Measurements from ENCODE around the gene MBNL1.

The MBNL1 gene

DNA sequence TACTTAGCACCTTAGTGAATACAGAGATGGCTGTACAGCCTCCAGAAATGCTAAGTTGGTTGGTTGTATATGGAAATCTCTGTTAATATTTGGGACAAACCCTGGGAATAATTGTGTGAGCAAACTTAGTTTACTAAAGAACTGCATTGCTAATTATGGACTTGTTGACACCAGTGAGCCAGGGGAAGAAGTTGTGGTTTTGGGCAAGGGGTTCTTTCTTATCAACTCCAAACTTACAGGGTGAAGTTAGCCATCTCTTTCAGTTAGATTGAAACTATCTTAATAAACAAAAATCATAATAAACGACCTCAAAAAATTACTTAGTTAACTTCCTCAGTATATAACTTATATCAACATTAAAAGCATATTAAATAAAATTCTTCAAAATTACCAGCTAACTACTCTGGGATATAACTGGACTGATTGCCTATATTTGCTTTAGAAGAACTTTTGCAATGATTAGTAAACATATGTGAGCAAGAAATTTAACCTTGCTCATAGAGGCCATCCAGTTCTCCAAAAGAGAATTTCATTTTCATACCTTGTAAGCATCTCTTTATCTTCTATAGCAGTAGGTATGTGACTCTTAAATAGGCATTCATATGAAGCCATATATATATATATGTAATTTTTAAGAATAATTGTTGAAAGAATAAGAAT, 24.7 kb downstream of the MBNL1 start:
- H3K4me1 ChIP-seq (ENCODE audit: control insufficient read depth in 5 of 5, insufficient read depth in 5 of 5, low read length in 5 of 5), result peaks cover 0 to 37% (median 34%) of the 10 kb centered on the region in 5 donors
- no peak overlapping the region for H3K27ac ChIP-seq (ENCODE audit: low read depth, low read length)

DNA sequence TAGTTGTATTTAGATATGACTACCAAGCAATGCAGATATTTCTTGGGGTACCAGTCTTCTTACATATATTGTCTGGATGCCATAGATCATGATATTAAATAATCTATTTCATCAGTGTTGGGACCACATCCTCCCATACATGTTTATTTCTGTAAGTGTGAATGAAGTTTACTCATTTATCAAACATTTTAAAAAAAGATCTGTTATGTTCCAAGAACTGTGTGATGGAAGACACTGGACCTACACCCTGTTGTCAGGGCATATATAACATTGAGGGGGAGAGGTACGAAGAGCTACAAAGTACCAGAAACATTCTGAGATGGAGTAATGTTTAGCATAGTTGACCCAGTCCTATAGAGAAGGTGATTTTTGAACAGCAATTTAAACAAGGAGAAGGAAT, 26.6 kb downstream of the MBNL1 start:
- Histone ChIP-seq H3K4me3 (ENCODE audit: low read depth in 1 of 5, low read length in 5 of 5) (no peak overlapping the region), H3K9ac (ENCODE audit: low read length in 5 of 5) (no peak overlapping the region), H3K27ac (ENCODE audit: low read depth, low read length) (no peak overlapping the region), H3K36me3 (ENCODE audit: control insufficient read depth in 5 of 5, insufficient read depth in 5 of 5, low read length in 5 of 5) (peaks cover 0 to 9% (median 3%) of the 10 kb centered on the region in 5 donors), H3K4me1 (ENCODE audit: control insufficient read depth in 5 of 5, insufficient read depth in 5 of 5, low read length in 5 of 5) (peaks cover 3 to 53% (median 48%) of the 10 kb centered on the region in 5 donors), H3K27me3 (ENCODE audit: control insufficient read depth in 5 of 5, insufficient read depth in 4 of 5, low read length in 5 of 5) (no peaks in the 10 kb centered on the region), H3K9me3 (ENCODE audit: control insufficient read depth in 5 of 5, low read length in 5 of 5) (no peaks in the 10 kb centered on the region)

More for the DNA sequence above, 24.7 kb downstream of the MBNL1 start:
- Histone ChIP-seq H3K9ac (ENCODE audit: low read length in 5 of 5) (no peak overlapping the region), H3K9me3 (ENCODE audit: control insufficient read depth in 5 of 5, low read length in 5 of 5) (no peaks in the 10 kb centered on the region), H3K36me3 (ENCODE audit: control insufficient read depth in 5 of 5, insufficient read depth in 5 of 5, low read length in 5 of 5) (no peaks in the 10 kb centered on the region), H3K27me3 (ENCODE audit: control insufficient read depth in 5 of 5, insufficient read depth in 4 of 5, low read length in 5 of 5) (no peaks in the 10 kb centered on the region), H3K4me3 (ENCODE audit: low read depth in 1 of 5, low read length in 5 of 5) (no peak overlapping the region)

DNA sequence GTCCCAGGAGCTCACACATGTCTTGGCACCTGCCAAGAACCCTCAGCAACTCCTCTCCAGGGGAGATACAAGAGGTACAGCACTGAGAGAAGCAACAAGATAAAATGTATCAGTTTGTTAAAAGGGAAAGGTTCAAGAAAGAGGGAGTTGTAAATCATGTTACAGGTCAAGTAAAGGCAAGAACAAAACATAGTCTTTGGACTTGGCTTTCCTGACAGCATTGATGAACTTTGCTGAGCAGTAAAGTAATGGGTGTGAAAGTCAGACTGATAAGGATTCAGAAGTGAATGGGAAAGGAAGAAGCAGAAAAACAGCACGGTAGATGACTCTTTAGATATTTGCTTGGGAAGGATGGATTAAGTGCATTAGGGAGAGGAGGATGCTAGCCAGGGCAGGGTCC, 27.1 kb downstream of the MBNL1 start:
- Histone ChIP-seq H3K9ac (ENCODE audit: low read length in 5 of 5) (no peak overlapping the region), H3K4me3 (ENCODE audit: low read depth in 1 of 5, low read length in 5 of 5) (no peak overlapping the region), H3K4me1 (ENCODE audit: control insufficient read depth in 5 of 5, insufficient read depth in 5 of 5, low read length in 5 of 5) (peaks cover 3 to 58% (median 48%) of the 10 kb centered on the region in 5 donors), H3K27me3 (ENCODE audit: control insufficient read depth in 5 of 5, insufficient read depth in 4 of 5, low read length in 5 of 5) (no peaks in the 10 kb centered on the region), H3K9me3 (ENCODE audit: control insufficient read depth in 5 of 5, low read length in 5 of 5) (no peaks in the 10 kb centered on the region), H3K27ac (ENCODE audit: low read depth, low read length) (no peak overlapping the region), H3K36me3 (ENCODE audit: control insufficient read depth in 5 of 5, insufficient read depth in 5 of 5, low read length in 5 of 5) (peaks cover 0 to 12% (median 3%) of the 10 kb centered on the region in 5 donors)

DNA sequence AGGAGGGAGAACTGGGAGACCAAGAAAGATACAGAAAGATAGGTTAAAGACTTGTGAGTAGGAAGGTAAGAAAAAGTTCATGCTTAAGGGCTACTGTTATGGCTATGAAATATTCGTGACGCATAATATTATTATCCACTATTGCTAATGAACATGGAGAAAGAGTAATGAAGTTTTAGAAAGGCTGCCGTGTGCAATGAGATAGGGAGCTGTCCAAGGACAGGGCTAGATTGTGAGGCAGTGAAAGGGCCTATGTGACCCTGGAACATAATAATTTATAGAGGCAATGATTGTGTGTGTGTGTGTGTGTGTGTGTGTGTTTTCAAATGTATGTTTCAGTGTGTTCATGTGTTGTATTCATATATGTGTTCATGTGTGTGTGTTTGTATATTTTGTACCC, 27.7 kb downstream of the MBNL1 start:
- Histone ChIP-seq H3K27ac (ENCODE audit: low read depth, low read length) (no peak overlapping the region), H3K27me3 (ENCODE audit: control insufficient read depth in 5 of 5, insufficient read depth in 4 of 5, low read length in 5 of 5) (no peaks in the 10 kb centered on the region), H3K36me3 (ENCODE audit: control insufficient read depth in 5 of 5, insufficient read depth in 5 of 5, low read length in 5 of 5) (peaks cover 0 to 12% (median 3%) of the 10 kb centered on the region in 5 donors), H3K9ac (ENCODE audit: low read length in 5 of 5) (no peak overlapping the region), H3K9me3 (ENCODE audit: control insufficient read depth in 5 of 5, low read length in 5 of 5) (no peaks in the 10 kb centered on the region), H3K4me3 (ENCODE audit: low read depth in 1 of 5, low read length in 5 of 5) (no peak overlapping the region), H3K4me1 (ENCODE audit: control insufficient read depth in 5 of 5, insufficient read depth in 5 of 5, low read length in 5 of 5) (peaks cover 3 to 61% (median 54%) of the 10 kb centered on the region in 5 donors)

DNA sequence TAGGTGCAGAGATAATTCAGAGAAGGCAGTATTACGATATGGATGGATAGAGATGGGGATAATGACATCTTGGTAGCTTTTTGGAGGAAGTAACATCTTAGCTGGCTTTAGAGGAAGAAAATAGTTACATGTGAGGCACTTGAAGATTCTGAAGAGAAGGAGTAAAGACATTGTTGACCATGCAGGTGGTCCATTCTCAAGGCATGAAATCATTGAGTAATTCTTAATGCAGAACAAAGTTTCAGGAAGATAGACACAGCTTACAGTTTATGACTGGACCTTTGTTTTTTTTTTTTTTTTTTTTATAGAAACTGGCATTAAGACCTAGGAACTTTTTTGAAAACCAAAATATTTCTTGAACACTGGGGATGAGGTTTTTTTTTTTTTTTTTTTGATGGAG, 28.2 kb downstream of the MBNL1 start:
- Histone ChIP-seq H3K27me3 (ENCODE audit: control insufficient read depth in 5 of 5, insufficient read depth in 4 of 5, low read length in 5 of 5) (no peaks in the 10 kb centered on the region), H3K27ac (ENCODE audit: low read depth, low read length) (no peak overlapping the region), H3K36me3 (ENCODE audit: control insufficient read depth in 5 of 5, insufficient read depth in 5 of 5, low read length in 5 of 5) (peaks cover 0 to 12% (median 3%) of the 10 kb centered on the region in 5 donors), H3K9me3 (ENCODE audit: control insufficient read depth in 5 of 5, low read length in 5 of 5) (no peaks in the 10 kb centered on the region), H3K4me3 (ENCODE audit: low read depth in 1 of 5, low read length in 5 of 5) (no peak overlapping the region), H3K9ac (ENCODE audit: low read length in 5 of 5) (no peak overlapping the region), H3K4me1 (ENCODE audit: control insufficient read depth in 5 of 5, insufficient read depth in 5 of 5, low read length in 5 of 5) (peaks cover 3 to 61% (median 55%) of the 10 kb centered on the region in 5 donors)

DNA sequence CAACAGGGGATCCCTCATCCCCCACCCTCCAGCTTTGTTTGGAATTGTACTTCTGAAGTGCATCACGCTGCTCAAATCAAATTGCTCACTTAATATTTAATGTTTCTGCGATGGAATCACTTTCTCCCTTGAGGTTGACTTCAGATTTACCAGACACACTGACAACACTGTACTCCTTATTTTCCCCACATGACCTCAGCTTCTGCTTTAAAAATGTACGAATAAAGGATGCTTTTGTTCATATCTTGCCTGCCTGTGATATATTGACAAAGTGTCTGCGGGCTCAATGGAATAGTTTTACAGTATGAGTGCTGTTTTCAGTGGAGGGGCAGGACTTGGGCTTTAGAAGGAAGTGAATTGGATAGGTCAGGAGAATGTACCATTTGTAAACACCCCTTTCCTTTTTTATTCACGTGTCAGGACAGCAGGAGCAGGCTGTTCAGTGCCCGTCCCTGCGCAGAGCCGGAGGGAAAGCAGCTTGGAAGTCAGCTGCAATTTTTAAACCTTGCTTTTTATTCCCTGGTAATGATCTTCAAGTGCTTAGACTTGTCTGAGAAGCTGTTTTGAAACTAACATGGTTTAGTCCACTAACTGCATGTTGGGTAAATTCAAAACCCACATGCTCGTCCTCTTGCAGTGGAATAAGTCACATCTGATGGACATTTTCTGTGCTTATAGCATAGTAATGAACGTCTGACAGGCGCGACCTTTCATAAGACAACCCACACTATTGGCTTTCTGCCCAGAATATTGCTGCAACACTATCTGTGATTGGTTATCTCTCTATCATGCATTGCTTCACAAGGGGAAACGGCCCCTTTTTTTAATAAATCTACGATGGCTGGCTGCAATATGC, 29.9 kb downstream of the MBNL1 start:
- Histone ChIP-seq H3K27ac (ENCODE audit: low read depth, low read length) (peak overlapping the region; percentile 95), H3K27me3 (ENCODE audit: control insufficient read depth in 5 of 5, insufficient read depth in 4 of 5, low read length in 5 of 5) (no peaks in the 10 kb centered on the region), H3K9ac (ENCODE audit: low read length in 5 of 5) (peak overlapping the region; percentile 39 to 79 (median 63)), H3K36me3 (ENCODE audit: control insufficient read depth in 5 of 5, insufficient read depth in 5 of 5, low read length in 5 of 5) (peaks cover 0 to 12% (median 3%) of the 10 kb centered on the region in 5 donors), H3K9me3 (ENCODE audit: control insufficient read depth in 5 of 5, low read length in 5 of 5) (no peaks in the 10 kb centered on the region), H3K4me3 (ENCODE audit: low read depth in 1 of 5, low read length in 5 of 5) (peak overlapping the region; percentile 46 to 69 (median 55)), H3K4me1 (ENCODE audit: control insufficient read depth in 5 of 5, insufficient read depth in 5 of 5, low read length in 5 of 5) (peaks cover 3 to 60% (median 54%) of the 10 kb centered on the region in 5 donors)

DNA sequence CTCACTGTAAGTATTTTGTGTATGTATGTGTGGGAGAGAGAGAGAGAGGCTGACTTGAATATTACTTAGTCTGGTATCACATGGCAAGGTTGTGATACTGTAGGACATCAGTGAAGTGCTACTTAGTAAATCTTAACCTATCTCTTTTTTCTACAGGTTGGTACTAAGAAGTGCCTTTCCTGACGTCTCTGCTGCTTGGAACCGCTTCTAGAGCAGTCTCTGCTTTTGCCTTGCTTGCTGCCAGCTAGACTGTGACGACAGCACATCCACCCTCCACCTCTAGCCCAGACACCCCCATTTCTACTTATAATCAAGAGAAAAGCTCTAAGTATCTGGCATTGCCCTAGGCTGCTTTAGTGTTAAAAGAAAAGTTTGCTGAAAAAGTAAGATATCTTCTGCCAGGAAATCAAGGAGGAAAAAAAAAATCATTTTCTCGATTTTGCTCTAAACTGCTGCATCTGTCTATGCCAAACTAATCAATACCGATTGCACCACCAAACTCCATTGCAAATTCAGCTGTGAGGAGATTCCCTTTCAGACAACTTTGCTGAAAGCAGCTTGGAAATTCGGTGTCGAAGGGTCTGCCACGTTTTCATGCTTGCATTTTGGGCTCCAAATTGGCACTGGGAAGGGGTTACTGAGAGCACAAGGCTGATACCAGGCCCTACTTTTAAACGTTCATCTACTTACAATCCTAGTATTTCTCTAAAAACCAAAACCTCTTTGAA, 30.7 kb downstream of the MBNL1 start:
- Histone ChIP-seq H3K36me3 (ENCODE audit: control insufficient read depth in 5 of 5, insufficient read depth in 5 of 5, low read length in 5 of 5) (peaks cover 0 to 12% (median 3%) of the 10 kb centered on the region in 5 donors), H3K9me3 (ENCODE audit: control insufficient read depth in 5 of 5, low read length in 5 of 5) (no peaks in the 10 kb centered on the region), H3K4me3 (ENCODE audit: low read depth in 1 of 5, low read length in 5 of 5) (peak overlapping the region; percentile 46 to 69 (median 55)), H3K4me1 (ENCODE audit: control insufficient read depth in 5 of 5, insufficient read depth in 5 of 5, low read length in 5 of 5) (peaks cover 3 to 63% (median 55%) of the 10 kb centered on the region in 5 donors), H3K27me3 (ENCODE audit: control insufficient read depth in 5 of 5, insufficient read depth in 4 of 5, low read length in 5 of 5) (no peaks in the 10 kb centered on the region), H3K27ac (ENCODE audit: low read depth, low read length) (peak overlapping the region; percentile 95), H3K9ac (ENCODE audit: low read length in 5 of 5) (peak overlapping the region; percentile 17 to 79 (median 39))

DNA sequence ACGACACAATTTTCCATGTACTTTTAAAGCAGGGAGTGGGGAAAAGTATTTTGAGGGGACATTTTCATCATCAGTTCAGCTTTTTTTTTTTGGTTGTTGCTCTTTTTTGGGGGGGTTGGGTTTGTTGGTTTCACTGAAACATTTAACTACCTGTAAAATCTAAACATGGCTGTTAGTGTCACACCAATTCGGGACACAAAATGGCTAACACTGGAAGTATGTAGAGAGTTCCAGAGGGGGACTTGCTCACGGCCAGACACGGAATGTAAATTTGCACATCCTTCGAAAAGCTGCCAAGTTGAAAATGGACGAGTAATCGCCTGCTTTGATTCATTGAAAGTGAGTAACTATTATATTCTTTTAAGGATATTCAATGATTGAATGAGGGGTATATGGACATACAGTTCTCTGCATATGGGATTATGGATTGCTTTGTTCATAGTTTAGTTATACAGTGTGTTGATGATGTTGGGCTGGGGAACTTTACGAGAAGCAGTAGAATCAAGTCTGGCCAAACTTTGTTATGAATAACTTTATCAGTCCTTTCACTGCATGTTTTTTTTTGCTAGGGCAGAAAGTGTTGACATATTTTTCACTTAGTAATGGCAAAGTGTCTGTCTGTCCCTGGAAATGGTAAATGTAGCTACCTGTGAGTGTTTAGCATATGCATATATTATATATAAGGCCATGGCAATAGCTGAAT, 31.5 kb downstream of the MBNL1 start:
- Histone ChIP-seq H3K4me3 (ENCODE audit: low read depth in 1 of 5, low read length in 5 of 5) (peak overlapping the region in 2 of 5 donors; percentile 19 to 69), H3K27me3 (ENCODE audit: control insufficient read depth in 5 of 5, insufficient read depth in 4 of 5, low read length in 5 of 5) (no peaks in the 10 kb centered on the region), H3K9ac (ENCODE audit: low read length in 5 of 5) (peak overlapping the region in 3 of 5 donors; percentile 17 to 79 (median 44)), H3K27ac (ENCODE audit: low read depth, low read length) (peak overlapping the region; percentile 95), H3K9me3 (ENCODE audit: control insufficient read depth in 5 of 5, low read length in 5 of 5) (no peaks in the 10 kb centered on the region), H3K36me3 (ENCODE audit: control insufficient read depth in 5 of 5, insufficient read depth in 5 of 5, low read length in 5 of 5) (peaks cover 0 to 12% (median 3%) of the 10 kb centered on the region in 5 donors), H3K4me1 (ENCODE audit: control insufficient read depth in 5 of 5, insufficient read depth in 5 of 5, low read length in 5 of 5) (peaks cover 3 to 66% (median 56%) of the 10 kb centered on the region in 5 donors)

DNA sequence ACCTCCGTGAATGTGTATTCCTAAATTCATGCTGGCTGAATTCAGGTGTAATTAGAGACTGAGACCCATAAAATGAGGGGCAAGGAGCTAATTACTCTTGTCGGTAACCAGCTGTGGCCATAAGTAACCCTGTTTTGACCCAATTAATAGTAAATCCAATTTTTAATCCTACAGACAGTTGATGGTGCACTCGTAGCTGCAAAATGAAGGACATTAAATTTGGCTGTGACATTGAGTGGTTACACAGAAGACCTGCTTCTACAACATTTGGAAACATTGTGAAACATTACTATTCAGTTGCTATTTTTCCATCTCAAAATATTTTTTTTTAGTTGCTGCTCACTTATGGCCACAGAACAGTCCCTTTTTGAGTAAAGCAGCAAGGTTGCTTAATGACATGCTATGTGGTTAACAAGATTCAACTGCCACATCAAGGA, 33.0 kb downstream of the MBNL1 start:
- Histone ChIP-seq H3K4me3 (ENCODE audit: low read depth in 1 of 5, low read length in 5 of 5) (peak overlapping the region in 2 of 5 donors; percentile 25 to 43), H3K27ac (ENCODE audit: low read depth, low read length) (peak overlapping the region; percentile 95), H3K9ac (ENCODE audit: low read length in 5 of 5) (peak overlapping the region in 4 of 5 donors; percentile 0 to 62 (median 24)), H3K36me3 (ENCODE audit: control insufficient read depth in 5 of 5, insufficient read depth in 5 of 5, low read length in 5 of 5) (peaks cover 0 to 12% (median 3%) of the 10 kb centered on the region in 5 donors), H3K4me1 (ENCODE audit: control insufficient read depth in 5 of 5, insufficient read depth in 5 of 5, low read length in 5 of 5) (peaks cover 3 to 60% (median 51%) of the 10 kb centered on the region in 5 donors), H3K9me3 (ENCODE audit: control insufficient read depth in 5 of 5, low read length in 5 of 5) (no peaks in the 10 kb centered on the region), H3K27me3 (ENCODE audit: control insufficient read depth in 5 of 5, insufficient read depth in 4 of 5, low read length in 5 of 5) (no peaks in the 10 kb centered on the region)

All from subcutaneous abdominal adipose tissue (tissue), 5 donors.